GM23248 (cell line): ENCODE results near the gene ST6GALNAC6. TPM values are rescaled to one million over a fixed set of nuclear protein-coding genes. Genes with fewer than 3 reads are reported as not detected.

ENCODE experiments used
- DNase-seq: peaks from one replicate; pipeline ENCODE4 v3.0.0-alpha.2; 2015
- H2AFZ ChIP-seq: fragments of 200-600 bp; sonication (generic); 2 replicates; pipeline ENCODE4 v1.6.1; 2016; ENCODE audit warnings: antibody characterized with exemption
- H3F3A ChIP-seq: fragments of 200-600 bp; sonication (generic); 2 replicates; pipeline ENCODE4 v1.6.1; 2016; ENCODE audit warnings: mild to moderate bottlenecking, antibody characterized with exemption, mixed run types; ENCODE audit not compliant: insufficient read depth
- H3K27ac ChIP-seq: fragments of 200-600 bp; sonication (generic); 2 replicates; pipeline ENCODE4 v1.5.1; 2016; ENCODE audit warnings: mild to moderate bottlenecking
- H3K27me3 ChIP-seq: fragments of 200-600 bp; sonication (generic); replicated peaks from 2 replicates; pipeline ENCODE4 v1.6.1; 2016; ENCODE audit warnings: mild to moderate bottlenecking; ENCODE audit not compliant: insufficient read depth
- H3K36me3 ChIP-seq: fragments of 200-600 bp; sonication (generic); 2 replicates; pipeline ENCODE4 v1.6.1; 2016; ENCODE audit warnings: low read depth, mild to moderate bottlenecking
- H3K4me1 ChIP-seq: fragments of 200-600 bp; sonication (generic); 2 replicates; pipeline ENCODE4 v1.6.1; 2016; ENCODE audit warnings: mild to moderate bottlenecking; ENCODE audit not compliant: insufficient read depth
- H3K4me2 ChIP-seq: fragments of 200-600 bp; sonication (generic); one replicate; pipeline ENCODE4 v1.6.1; 2016; ENCODE audit warnings: mild to moderate bottlenecking; ENCODE audit not compliant: unreplicated experiment
- H3K4me3 ChIP-seq: fragments of 200-600 bp; sonication (generic); 2 replicates; pipeline ENCODE4 v1.5.1; 2016; ENCODE audit warnings: mild to moderate bottlenecking
- H3K79me2 ChIP-seq: fragments of 200-600 bp; sonication (generic); 2 replicates; pipeline ENCODE4 v1.6.1; 2016; ENCODE audit warnings: mild to moderate bottlenecking; ENCODE audit not compliant: insufficient read depth
- H3K9ac ChIP-seq: fragments of 200-600 bp; sonication (generic); 2 replicates; pipeline ENCODE4 v1.6.1; 2016; ENCODE audit warnings: mild to moderate bottlenecking
- H3K9me2 ChIP-seq: fragments of 200-600 bp; sonication (generic); 2 replicates; pipeline ENCODE4 v1.6.1; 2016; ENCODE audit warnings: mixed run types, mild to moderate bottlenecking, moderate library complexity; ENCODE audit not compliant: insufficient read depth
- H3K9me3 ChIP-seq: fragments of 200-600 bp; sonication (generic); one replicate; pipeline ENCODE4 v1.6.1; 2017; ENCODE audit warnings: low read depth
- H4K20me1 ChIP-seq: fragments of 200-600 bp; sonication (generic); 2 replicates; pipeline ENCODE4 v1.6.0; 2016; ENCODE audit not compliant: insufficient read depth
- EZH2 ChIP-seq: fragments of 200-600 bp; sonication (generic); IDR thresholded peaks from 2 replicates; pipeline ENCODE4 v1.6.1; 2018; ENCODE audit warnings: antibody characterized with exemption, mild to moderate bottlenecking; ENCODE audit not compliant: insufficient read depth, poor library complexity, severe bottlenecking
- EZH2phosphoT487 ChIP-seq: fragments of 200-600 bp; sonication (generic); IDR thresholded peaks from 2 replicates; pipeline ENCODE4 v1.6.1; 2018; ENCODE audit warnings: antibody characterized with exemption, moderate library complexity, mild to moderate bottlenecking, low read depth; ENCODE audit not compliant: insufficient read depth
- WGBS, 2 experiments: methylation state at CpG; one replicate each; pipeline ENCODE4 v1.1.6; 2015 to 2017; ENCODE audit warnings: low lambda C conversion rate in 2 of 2, low coverage in 1 of 2; ENCODE audit errors: missing lambda C conversion rate in 2 of 2; 5-methylcytosine and 5-hydroxymethylcytosine counted together
- in situ Hi-C: fragments of 300-500 bp; cut with MboI; formaldehyde crosslinking; loops from 2 replicates; pipeline ENCODE4 v1.15.0; 2020
- polyA plus RNA-seq: library from polyadenylated mRNA; unstranded; fragments of >200 nt; fragmentation: Nextera tagmentation; extraction: Ambion mirVana; gene quantifications from 2 replicates; pipeline ENCODE4 v1.2.1, GENCODE V29; 2016
- total RNA-seq: library from RNA; depleted of rRNA; stranded (reverse); fragments of >200 nt; shearing (Covaris generic); gene quantifications from 2 replicates; pipeline ENCODE4 v1.2.3, GENCODE V29; 2014

Gene ST6GALNAC6
- total and polyA plus RNA-seq, 2 experiments from 2014 or later = 81.1 to 88.0 TPM

DNA sequence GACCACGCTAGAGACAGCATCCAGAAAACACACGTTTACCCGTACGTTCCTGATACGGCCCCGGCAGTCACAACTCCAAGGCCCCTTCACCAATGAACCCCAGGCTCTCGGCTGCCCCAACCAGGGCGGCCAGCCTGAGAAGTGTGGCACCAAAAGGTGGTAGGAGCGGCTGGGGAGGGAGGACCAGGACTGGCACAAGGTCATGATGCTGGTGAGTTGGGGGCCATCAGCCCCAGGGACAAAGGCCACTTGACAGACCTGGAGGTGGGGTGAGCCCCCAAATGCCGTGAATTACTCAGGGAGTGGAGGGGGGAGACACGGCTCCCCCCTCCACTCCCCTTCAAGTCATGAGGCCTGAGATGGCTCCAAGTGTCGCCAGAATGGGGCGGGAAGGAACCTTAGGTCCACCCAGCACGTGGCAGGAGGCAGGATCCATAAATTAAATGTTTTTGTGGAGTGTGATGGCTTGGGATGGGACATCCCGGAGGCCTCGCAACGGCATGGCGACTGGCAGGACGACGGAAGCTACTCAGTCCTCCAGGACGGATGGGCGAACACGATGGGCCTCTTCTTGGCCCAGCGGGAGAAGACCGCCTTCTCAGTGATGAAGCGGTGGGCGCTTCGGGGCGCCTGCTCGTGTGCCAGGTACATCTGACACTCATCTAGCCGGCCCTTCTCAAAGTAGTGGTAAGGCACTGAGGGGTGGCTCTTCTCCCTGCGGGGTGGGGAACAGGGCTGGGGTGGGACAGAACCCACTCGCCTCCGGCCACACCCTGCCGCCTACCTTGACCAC lies 8.7 kb upstream of the ST6GALNAC6 start:
- Histone ChIP-seq H3K27me3 (no peaks in the 10 kb centered on the region), H3K27ac (no peak overlapping the region), H3F3A (peaks cover 9% of the 10 kb centered on the region; the same call in 1 of the 2 replicates), H3K4me2 (no peak overlapping the region), H3K9me3 (no peaks in the 10 kb centered on the region), H3K79me2 (peaks cover 8% of the 10 kb centered on the region; the same call in 1 of the 2 replicates), H3K4me1 (peaks cover 13% of the 10 kb centered on the region), H4K20me1 (no peaks in the 10 kb centered on the region), H3K36me3 (no peaks in the 10 kb centered on the region; the same call in 1 of the 2 replicates), H3K4me3 (no peak overlapping the region), H3K9ac (no peak overlapping the region), H3K9me2 (no peaks in the 10 kb centered on the region), H2AFZ (no peak overlapping the region)
- in situ Hi-C loops = no loop called here
- no peak for DNase-seq
- TF ChIP-seq EZH2phosphoT487 (no peak), EZH2 (no peak)
- WGBS, 2 experiments = 81 to 82% methylated on average over 34 to 35 of the region's 35 CpGs

DNA sequence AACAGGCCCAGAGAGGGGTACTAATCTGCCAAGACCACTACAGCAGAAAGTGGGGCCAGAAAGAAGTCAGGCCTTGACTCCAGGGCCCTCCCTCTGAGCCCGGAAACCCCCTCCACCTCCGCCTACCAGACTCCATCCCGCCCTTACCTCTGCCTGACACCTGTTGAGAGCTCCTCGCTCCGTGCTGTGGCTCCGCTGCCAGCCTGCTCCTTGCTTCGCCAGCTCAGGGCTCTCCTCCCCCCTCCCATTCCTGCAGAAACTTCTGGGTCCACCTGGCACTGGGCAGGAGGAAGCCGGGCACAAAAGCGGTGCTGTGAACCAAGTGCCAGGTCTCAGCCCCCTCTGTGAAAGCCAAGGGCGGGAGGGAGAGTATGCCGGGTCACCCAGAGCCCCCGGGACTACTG lies 6.4 kb upstream of the ST6GALNAC6 start:
- TF ChIP-seq EZH2phosphoT487 (no peak), EZH2 (no peak)
- in situ Hi-C loops = no loop called here
- H3K9ac ChIP-seq = peak overlapping the region; percentile 49; the same call in 1 of the 2 replicates
- no peaks in the 10 kb centered on the region for H3K9me2 ChIP-seq
- H3K4me2 ChIP-seq = no peak overlapping the region
- peaks cover 9% of the 10 kb centered on the region; the same call in 1 of the 2 replicates for H3F3A ChIP-seq
- H3K4me3 ChIP-seq = no peak overlapping the region
- 0 out of 2 replicates have a peak, but pooled peaks cover 1% of the 10 kb centered on the region for H3K79me2 ChIP-seq
- peaks cover 23% of the 10 kb centered on the region for H3K4me1 ChIP-seq
- no peaks in the 10 kb centered on the region for H3K9me3 ChIP-seq
- H4K20me1 ChIP-seq = no peaks in the 10 kb centered on the region
- DNase-seq = no peak
- peak overlapping the region; percentile 54; the same call in 1 of the 2 replicates for H3K27ac ChIP-seq
- no peak overlapping the region for H2AFZ ChIP-seq
- H3K27me3 ChIP-seq = no peaks in the 10 kb centered on the region
- 68 to 72% methylated on average over 12 of the region's 12 CpGs for WGBS, 2 experiments
- H3K36me3 ChIP-seq = no peaks in the 10 kb centered on the region; the same call in 1 of the 2 replicates

DNA sequence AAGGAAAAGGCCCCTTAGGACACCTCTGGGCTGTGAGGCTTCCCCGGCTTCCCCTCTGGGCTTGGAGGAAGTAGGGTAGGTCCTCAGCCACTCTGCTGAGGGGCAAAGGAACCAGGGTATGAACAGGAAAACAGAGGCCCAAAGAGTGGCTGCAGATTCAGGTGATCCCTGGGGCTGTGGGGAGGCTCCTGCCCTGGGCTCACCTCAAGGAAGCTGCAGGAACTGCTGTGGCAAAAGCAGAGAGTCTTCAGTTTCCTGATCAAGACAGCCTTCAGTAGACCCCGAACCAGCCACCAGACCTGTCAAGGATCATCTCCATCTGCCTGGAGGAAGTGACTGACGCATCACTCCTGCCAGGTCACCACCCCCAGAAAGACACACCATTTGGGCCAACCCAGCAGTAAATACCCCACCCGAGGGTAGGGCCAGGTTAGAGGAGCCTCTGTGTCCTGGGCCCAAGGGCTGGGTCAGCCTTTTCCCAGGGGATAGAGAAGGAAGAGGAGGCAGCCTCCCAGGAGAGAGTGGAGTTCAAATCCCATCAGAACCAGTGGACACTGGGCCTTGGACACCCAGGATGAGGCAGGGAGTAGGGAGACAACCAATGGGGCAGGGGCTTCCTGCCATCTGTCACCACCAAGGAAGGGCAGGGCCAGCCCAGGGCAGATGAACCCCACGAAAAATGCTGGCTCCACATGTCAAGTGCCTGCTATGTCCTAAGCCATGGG lies 5.8 kb upstream of the ST6GALNAC6 start:
- Histone ChIP-seq H2AFZ (no peak overlapping the region), H3K4me3 (no peak overlapping the region), H3K9me2 (no peaks in the 10 kb centered on the region), H3K27me3 (no peaks in the 10 kb centered on the region), H3F3A (peaks cover 9% of the 10 kb centered on the region; the same call in 1 of the 2 replicates), H3K79me2 (no peaks in the 10 kb centered on the region), H4K20me1 (no peaks in the 10 kb centered on the region), H3K36me3 (no peaks in the 10 kb centered on the region), H3K27ac (no peak overlapping the region), H3K9ac (no peak overlapping the region), H3K4me2 (no peak overlapping the region), H3K4me1 (peaks cover 26% of the 10 kb centered on the region), H3K9me3 (no peaks in the 10 kb centered on the region)
- 68 to 69% methylated on average over 5 of the region's 5 CpGs for WGBS, 2 experiments
- no peak for TF ChIP-seq EZH2
- no peak for TF ChIP-seq EZH2phosphoT487
- in situ Hi-C loops = no loop called here
- no peak for DNase-seq

DNA sequence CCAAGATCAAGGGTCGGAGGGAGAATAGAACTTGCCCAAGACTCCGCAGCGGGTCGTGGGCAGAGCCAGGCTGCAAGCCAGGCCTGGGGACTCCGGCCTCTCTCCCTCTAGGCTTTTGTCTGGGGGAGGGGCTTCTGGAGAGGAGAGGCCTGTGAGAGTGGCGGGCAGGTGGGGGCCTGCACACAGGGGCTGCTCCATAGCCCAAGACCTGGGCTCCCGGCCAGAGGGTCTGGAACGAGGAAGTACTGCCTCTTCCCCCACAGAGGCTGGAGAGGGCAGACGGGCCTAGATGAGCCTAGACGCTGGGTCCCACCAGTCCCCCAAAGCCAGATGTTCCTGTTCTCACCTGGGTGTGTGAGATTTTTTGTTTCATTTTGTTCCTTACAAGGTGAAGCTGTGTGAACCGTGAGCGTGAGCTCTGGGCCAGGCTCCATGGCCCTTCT lies 5.2 kb upstream of the ST6GALNAC6 start:
- no peak overlapping the region for H3K4me3 ChIP-seq
- in situ Hi-C loops = no loop called here
- no peak overlapping the region for H3K27ac ChIP-seq
- no peaks in the 10 kb centered on the region for H3K9me2 ChIP-seq
- H3K27me3 ChIP-seq = no peaks in the 10 kb centered on the region
- no peaks in the 10 kb centered on the region for H3K9me3 ChIP-seq
- peaks cover 9% of the 10 kb centered on the region; the same call in 1 of the 2 replicates for H3F3A ChIP-seq
- H3K9ac ChIP-seq = no peak overlapping the region
- H3K79me2 ChIP-seq = no peaks in the 10 kb centered on the region
- no peaks in the 10 kb centered on the region for H4K20me1 ChIP-seq
- H2AFZ ChIP-seq = no peak overlapping the region
- WGBS, 2 experiments = 87 to 89% methylated on average over 12 of the region's 12 CpGs
- TF ChIP-seq EZH2 (no peak), EZH2phosphoT487 (no peak)
- no peak overlapping the region for H3K4me2 ChIP-seq
- DNase-seq = no peak
- no peaks in the 10 kb centered on the region for H3K36me3 ChIP-seq
- H3K4me1 ChIP-seq = peaks cover 32% of the 10 kb centered on the region
